HG02938 (cell line): Measurements from ENCODE around the gene MBTPS1.
A peak's percentile ranks its signal among the peaks of the same experiment; 100 is the strongest.
"Not testable (repeated sequence)": the region's sequence is repeated elsewhere in the genome, so short reads cannot be mapped to it uniquely, and the experiment has no call there.

Source experiments
- ATAC-seq: cut with Tn5 transposase; IDR thresholded peaks from one replicate; pipeline ENCODE4 v1.9.1; 2021; ENCODE audit warnings: mild to moderate bottlenecking, moderate library complexity; ENCODE audit not compliant: unreplicated experiment

The MBTPS1 gene

DNA sequence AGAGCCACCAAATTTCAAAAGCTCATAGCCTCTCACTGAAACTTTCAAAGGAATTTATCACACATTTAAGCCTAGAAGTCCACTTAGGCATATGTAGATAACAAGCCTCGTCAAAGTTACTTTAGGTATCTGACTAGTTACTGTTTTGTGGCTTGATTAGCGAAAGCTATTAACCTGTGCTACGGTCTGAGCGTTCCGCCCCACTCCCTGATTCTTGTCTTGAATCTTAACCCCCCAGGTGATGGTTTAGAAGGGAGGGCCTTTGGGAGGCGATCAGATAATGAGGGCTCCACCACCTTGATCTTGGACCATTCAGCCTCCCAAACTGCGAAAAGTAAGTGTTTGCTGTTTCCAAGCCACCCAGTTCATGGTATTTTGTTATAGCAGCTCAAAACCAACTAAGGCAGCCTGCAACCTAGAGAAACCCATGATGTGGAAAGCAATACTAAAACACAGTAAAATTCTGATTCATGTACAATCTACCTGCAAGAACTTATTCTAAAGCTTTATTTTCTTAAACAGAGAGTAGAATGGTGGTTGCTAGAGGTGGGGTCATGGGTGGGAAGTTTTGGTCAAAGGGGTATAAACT is 21.1 kb upstream of the MBTPS1 start:
- ATAC-seq, result no peak

DNA sequence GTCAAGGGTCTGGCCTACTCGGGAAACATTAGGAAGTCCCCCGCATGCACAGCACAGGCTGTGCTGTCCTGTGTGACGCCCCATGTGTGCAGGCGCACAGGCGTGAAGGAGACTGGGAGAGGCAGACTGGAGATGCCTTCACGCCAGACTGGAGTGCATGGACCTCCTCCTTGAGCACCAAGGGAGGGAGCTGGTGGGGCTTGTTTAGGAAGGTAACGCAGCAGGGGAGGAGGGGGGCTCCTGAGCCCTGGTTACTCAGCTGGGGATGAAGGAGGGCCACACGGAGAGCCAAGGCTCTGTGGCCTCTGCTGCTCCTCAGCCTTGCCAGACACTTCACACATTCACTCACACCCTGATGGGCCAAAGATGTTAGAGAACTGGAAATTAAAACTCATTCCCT is 20.5 kb upstream of the MBTPS1 start:
- ATAC-seq, result no peak

DNA sequence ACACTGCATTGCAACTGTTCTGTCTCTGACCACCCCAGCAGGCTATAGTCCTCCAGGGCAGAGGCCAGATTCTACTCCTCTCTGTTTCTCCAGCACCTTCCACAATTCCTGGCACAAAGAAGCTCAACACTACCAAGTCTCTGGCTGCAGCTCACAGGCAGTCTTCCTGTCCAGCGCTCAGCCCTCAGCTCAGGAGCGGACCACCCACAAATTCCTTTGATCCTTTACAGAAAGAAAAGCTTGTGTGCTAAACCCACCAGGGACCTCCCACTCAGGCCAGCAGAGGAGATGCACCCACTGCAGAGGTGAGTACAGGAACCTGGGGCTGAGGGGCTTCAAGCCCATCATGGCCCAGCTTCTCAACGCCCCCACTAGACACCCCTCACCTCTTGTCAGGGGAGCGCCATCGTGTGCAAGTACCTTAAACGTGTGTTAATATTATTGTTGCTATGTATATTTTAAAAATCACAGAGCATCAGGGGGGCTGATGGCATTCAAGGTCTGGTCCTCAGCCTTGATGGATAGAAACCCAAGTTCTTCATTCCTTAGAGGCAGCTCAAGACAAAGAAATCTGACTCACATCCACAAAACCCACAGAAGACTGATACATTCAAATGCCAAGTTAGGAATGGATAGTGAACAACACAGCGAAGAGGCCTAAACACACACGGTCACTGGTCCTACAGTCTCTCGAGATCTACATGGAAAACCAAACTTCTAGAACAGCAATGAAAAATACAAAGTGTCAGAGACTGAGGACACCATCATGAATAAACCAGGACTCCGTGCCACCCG is 19.8 kb upstream of the MBTPS1 start:
- ATAC-seq, result no peak

DNA sequence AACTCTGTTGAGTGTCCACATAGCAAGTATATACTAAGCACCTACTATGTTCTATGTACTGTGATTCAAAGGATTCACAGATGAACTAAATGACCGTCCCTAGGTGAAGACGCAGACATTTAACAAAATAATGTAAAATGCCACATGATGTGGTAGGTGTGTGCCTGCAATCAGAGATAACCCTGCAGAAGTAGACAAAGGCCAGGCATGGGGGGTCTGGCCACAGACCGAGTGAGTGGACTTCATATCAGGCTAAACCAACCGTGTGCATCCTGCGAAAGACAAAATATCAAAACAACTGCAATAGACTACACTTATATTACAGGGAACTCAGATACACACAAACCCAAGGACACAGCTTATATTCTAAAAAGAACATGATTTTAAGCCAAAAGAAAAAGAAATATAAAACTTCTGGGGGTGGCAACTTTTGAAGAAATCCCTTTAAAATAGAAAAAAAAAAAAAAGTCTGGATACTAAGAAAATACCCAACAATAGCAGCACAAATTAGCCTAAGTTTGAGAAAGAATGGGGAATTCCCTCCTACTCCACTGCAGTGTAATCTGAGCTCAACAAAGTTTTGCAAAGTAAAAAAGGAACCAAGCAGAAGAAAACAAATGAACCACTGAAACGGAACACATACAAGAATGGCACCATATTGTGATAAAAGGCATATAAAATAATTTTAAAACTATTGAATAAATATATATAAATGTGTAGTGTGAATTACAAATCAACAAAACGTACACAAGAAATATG is 16.0 kb upstream of the MBTPS1 start:
- no peak for ATAC-seq

DNA sequence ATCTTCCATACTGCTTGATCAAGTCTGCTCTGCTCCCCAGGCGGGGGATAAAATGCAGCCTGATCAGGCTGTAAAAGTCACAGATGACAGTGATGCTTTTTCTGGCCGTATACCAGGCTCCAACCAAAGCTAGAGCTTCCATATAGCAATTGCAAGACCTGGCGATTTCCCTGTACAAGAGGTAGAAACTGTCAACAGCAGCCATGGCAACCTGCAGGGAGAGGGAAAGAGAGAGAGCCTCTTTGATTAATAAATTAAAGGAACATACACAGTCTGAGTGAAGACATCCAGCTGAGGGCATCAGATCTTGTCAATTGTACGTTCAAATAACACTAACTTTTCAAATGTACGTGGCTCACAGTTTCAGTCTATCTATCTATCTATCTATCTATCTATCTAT is 14.4 kb upstream of the MBTPS1 start:
- no peak for ATAC-seq

DNA sequence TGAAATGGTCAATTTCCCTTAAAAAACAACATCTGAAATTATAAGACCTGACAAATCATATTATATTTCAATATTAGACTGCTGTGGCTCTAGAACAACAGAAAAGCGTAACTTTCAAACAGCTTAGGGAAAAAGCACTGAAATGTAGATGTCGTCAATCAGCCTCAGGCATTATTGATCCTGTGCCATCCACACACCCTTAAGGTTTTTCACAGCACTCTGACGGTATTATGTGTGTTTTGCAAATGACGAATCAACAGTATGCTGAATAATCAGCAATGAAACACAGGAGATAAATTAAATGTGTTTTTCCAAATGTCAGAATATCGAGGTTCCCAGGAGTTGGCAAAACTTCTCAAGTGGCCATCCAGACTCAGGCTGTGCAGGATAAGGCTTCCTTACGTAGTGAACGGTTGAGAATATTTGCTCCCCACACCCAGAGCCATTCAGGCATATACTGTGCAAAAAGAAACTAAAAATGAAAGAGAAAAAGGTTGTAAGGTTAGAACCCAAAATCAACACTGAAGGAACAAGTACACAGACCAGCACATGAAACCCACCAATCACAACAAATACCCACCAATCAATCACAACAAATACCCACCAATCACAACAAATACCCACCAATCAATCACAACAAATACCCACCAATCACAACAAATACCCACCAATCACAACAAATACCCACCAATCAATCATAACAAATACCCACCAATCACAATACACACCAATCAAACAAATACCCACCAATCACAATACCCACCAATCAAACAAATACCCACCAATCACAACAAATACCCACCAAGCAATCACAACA is 7.7 kb upstream of the MBTPS1 start:
- ATAC-seq, result no peak

DNA sequence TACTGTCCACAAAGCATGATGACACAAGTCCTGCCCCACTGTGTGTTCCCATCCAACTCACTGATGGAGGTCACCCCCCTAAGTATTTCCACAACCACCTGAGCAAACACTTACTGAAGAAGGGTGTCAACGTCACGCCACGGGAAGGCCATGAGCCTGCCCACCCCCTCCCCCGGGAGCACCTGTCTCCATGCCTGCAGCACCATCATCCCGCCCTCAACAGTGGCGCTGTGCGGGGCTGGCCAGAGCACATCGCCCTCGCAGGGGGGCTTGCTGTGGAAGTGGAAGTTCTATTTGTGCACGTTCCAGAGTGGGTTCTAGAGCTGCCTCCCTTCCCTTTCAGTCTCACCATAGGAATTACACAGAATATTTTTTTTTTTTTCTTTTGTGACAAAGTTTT is 4.3 kb upstream of the MBTPS1 start:
- ATAC-seq, result no peak

DNA sequence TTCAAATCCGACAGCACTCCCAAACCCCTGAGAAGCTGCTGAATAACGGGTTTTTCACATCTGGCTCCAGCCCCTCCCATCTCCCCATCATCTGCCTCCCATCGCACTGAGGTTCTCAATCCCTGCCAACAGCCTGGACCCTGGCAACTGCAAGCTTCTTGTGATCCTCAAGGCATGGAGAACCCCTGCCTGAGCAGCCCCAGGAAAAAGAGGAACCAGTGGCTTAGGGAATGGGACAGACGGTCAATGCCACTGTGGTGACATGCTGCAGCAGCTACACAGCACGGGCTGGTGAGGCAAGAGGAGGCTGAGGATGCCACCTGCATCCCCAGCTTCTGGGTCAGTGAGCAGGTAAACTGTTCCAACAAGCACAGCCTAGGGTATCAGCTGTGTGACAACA is 3.3 kb upstream of the MBTPS1 start:
- ATAC-seq, result no peak

DNA sequence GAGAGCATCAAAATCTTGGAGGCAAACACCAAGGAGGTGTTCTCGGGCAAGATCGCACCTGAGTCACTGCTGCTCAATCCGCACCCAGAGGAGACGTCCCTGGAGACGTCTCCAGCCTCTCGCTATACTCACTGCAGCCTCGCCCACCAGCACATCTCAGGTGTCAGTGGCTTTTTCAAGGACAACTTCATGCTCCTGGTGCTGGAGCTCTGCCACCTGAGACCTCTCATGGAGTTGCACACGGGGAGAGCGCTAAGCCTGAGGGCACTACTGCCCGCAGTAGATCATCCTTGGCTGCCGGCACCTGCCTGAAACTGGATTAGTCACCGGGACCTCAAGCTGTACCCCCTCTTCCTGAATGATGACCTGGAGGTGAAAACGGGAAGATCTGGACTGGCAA is 2.6 kb upstream of the MBTPS1 start:
- no peak for ATAC-seq

DNA sequence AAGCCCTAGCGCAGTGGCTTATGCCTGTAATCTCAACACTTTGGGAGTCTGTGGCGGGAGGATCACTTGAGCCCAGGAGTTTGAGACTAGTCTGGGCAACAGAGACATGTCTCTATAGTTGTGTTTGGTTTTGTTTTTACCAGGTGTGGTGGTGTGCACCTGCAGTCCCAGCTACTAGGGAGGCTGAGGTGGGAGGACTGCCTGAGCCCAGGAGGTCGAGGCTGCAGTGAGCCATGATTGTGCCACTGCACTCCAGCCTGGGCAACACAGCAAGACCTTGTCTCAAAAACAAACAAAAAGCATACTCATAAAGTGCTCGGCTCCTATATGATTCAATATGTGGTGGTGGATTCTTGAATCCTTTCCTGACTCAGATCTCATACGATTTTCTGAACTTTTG is 1.6 kb upstream of the MBTPS1 start:
- ATAC-seq, result not testable (repeated sequence)

DNA sequence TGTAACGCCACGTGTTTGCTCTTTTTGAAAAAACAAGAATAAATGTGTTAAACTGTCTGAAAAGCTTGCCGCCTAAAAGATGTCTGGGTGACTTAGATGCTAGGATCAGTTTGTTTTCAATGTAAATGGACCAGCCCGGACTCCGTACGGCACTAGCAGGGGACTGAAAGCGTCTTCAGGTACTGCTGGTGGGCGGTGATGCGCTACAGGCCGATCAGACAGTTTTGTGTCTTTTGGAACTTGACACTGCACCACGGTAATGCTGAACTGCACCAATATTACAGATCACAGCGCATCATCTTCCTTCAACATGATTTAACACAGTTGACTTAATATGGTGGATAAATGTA is 727 bp upstream of the MBTPS1 start:
- ATAC-seq, result peak; percentile 10

DNA sequence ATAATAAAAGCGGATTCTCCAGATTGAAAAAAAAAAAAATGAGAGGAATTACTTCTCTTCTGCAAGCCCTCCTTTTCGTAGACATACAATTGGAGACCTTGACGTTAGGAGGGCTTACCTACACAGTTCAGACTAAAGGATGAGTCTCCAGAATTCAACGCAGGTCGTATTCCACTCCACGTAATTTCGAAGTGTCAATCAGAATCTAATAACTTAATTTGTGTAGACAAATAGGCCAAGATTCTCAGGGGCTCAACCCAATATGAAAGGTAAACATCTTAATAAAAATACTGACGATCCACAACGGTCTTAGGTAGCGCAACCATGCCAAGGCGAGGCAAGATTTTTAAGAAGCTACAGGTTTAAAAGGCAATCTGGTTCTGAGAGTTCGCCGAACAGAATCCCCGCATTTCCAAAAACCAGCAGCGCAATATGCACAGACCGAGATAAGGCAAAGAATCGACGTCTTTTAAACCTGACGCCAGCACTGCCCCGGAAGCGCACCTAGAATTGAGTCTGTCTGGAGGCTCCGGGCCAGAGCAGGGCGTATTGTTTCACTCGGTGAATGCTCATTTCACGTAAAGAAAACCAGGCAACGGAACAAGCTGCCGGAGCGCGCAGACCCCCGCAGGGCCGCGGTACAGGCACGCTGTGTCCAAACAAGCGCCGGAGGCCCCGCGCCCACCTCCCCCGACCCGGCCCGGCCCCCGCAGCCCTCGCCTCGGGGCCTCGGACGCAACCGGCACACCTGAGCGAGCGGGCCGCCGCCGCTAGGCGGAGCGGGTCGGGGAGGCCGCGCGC is 623 bp downstream of the MBTPS1 start:
- peak; percentile 48 for ATAC-seq

DNA sequence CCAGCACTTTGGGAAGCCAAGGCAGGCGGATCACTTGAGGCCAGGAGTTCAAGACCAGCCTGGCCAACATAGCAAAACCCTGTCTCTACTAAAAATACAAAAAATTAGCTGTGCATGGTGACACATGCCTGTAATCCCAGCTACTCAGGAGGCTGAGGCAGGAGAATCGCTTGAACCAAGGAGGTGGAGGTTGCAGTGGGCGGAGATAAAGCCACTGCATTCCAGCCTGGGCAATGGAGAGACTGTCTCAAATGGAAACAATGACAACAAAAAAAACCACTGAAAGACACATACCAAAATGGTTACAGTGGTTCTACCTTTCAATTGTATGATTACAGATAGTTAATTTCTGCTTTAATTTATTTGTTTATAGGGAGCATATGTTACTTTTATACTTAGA is 4.8 kb downstream of the MBTPS1 start:
- ATAC-seq, result not testable (repeated sequence)

DNA sequence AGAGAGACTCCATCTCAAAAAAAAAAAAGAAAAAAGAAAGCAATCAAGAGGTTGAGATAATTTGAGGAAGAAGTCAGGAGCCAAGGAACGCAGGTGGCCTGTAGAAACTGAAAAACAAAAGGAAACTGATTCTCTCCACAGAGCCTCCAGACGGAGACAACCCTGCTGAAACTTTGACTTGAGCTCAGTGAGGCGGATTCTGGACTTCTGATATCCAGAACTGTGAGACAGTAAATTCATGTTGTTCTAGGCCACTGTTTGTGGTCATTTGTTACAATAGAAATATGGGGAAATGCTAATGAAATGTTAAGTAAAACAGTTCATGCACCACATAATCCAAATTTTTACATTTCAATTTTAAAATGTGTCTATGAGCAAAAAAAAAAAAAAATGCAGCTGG is 5.2 kb downstream of the MBTPS1 start:
- no peak for ATAC-seq

DNA sequence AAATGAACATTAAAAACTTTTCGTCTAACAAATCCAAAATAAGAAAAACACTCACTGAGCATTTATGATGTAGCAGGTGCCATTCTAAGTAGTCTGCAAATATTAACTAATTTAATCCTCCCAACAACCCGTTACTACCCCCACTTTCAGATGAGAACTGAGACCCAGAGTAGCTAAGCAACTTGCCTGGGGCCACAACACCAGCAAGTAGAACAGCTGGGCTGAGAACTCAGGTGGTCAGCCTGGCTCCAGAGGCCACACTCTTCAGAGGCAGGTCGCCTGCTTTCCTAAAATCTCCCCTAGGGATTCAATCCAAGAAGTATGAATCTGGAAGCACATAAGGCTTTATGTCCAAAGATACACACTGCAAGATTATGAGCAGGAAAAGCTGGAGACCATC is 6.2 kb downstream of the MBTPS1 start:
- no peak for ATAC-seq

DNA sequence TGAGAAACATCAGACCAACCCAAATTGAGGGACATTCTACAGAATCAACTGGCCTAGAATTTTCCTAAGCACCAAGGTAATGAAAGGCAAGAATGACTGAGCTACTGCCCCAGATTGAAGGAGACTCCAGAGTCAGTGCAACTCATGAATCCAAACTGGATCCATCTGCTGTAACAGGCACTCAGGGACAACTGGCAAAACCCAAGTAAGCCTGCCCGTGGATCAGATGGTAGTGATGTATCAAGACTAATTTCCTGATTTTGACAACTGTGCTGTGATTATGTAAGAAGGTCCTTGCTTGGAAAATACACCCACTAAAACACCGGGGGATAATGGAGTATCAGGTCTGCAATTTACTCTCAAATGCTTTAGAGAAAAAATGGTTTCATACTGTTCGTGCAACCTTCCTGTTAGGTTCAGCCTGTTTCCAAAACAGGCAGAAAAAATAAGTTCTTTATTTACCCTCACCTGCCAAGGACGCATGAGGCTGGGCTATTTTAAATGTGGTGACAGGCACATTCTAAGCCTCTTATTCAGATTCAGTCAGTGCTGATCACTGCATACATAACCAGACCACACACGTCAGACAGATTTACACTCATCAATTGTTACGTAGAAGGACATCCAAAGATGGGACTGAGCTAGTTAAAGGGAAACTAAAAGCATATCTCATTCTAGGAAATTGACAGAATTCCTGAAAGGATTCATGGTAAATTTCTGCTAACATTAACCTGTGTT is 7.0 kb downstream of the MBTPS1 start:
- no peak for ATAC-seq

DNA sequence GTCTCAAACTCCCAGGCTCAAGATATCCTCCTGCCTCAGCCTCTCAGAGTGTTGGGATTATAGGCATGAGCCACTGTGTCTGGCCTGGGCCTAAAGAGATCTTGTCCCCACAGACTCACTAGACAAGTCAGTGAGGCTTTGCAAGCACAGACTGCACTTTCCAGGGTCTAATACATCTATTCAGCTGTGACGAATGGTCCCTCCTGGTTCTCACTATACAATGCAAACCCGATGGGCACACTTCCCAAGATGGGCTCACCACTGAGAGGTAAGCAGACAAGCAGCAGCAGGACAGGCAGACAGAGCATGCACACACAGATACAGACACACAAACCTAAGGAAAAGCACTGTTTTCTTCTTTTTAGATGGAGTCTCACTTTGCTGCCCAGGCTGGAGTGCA is 8.8 kb downstream of the MBTPS1 start:
- no peak for ATAC-seq

DNA sequence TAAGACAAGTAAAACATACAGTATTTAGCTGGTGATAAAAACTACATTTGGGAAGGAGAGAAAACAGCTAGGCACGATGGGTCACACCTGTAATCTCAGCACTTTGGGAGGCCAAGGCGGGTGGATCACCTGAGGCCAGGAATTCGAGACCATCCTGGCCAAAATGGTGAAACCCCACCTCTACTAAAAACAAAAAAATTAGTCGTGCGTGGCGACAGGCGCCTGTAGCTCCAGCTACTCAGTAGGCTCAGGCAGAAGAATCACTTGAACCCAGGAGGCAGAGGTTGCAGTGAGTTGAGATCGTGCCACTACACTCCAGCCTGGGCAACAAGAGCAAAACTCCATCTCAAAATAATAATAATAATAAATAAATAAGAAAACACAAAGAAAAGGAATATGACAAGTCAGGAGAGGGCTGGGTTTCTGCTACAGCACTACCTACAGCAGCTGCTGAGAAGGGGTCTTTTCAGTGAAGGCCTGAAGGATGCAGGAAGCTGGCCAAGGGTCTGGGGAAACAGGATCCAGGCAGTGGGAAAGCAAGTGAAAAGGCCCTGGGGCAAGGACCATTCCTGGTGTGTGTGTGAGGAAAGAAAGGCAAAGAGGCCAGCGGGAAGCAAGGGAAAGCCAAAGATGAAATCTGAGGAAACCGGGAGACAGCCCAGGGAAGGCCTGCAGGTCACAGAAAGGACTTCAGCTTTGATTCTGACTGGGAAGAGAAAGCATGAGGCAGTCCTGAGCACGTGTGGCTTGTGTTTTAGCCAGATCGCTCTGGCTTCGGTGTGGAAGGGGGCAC is 10.6 kb downstream of the MBTPS1 start:
- no peak for ATAC-seq

DNA sequence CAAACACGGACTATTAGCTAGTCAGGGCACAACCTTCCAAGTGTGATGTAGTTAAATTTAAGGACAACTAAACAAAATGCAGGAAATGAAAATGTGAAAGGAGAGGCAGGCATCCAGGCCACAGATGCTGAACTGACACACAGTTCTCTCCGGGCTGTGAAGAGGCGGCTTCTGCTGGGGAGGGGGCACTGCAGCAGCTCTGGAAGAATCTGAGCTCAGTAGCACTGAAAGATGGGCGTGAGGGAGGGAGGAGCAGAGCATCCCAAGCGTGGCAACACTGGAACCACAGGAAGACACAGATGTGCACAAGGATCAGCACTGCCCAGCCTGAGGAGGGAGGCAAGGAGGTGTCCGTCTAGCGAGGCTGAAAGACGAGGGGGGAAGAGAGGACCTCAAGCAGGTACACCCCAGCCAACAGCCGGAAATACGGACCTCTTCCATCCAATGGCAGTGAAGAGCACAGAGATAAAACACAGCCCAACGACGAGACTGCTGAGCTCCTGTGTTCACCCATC is 11.4 kb downstream of the MBTPS1 start:
- no peak for ATAC-seq
